Body of pancreas (tissue), 4 donors: ENCODE data around the gene ZBTB46. TPM values are rescaled to one million over a fixed set of nuclear protein-coding genes. Genes with fewer than 3 reads are reported as not detected.
A peak's percentile ranks its signal among the peaks of the same experiment; 100 is the strongest.
"Not testable (repeated sequence)": the region's sequence is repeated elsewhere in the genome, so short reads cannot be mapped to it uniquely, and the experiment has no call there.

ENCODE experiments used
- ATAC-seq: fragments of 150-250 bp; one replicate; pipeline ENCODE4 v1.9.1; 2016
- DNase-seq, 4 donors: peaks; one replicate each; pipeline ENCODE4 v3.0.0-alpha.2; 2019
- H3K27ac ChIP-seq, 4 donors: fragments of 200-600 bp; sonication (generic); 1 replicate in 3 of 4; 2 replicates in 1 of 4; pipeline versions ENCODE4 v1.5.1 to v1.6.1; 2016 to 2019; ENCODE audit warnings: mild to moderate bottlenecking in 1 of 4, mixed read lengths in 1 of 4, moderate library complexity in 1 of 4
- H3K27me3 ChIP-seq, 2 donors: fragments of 200-600 bp; sonication (generic); one replicate each; pipeline ENCODE4 v1.6.0; 2016; ENCODE audit warnings: mild to moderate bottlenecking in 1 of 2
- H3K36me3 ChIP-seq, 2 donors: fragments of 200-600 bp; sonication (generic); replicated peaks in 1 of 2; 2 replicates each; pipeline ENCODE4 v1.5.1; 2016; ENCODE audit warnings: low read depth in 2 of 2; ENCODE audit not compliant: insufficient read depth in 1 of 2
- H3K4me1 ChIP-seq: fragments of 200-600 bp; sonication (generic); one replicate; pipeline ENCODE4 v1.6.0; 2016
- H3K4me3 ChIP-seq, 2 donors: fragments of 200-600 bp; sonication (generic); 1 replicate in 1 of 2; 2 replicates in 1 of 2; pipeline ENCODE4 v1.5.1; 2016 to 2019
- H3K9me3 ChIP-seq, 3 donors: fragments of 200-600 bp; sonication (generic); 1 replicate in 2 of 3; 2 replicates in 1 of 3; pipeline ENCODE4 v1.5.1; 2016
- CTCF ChIP-seq, 7 experiments: fragments of 450-650 bp in 4 of 7; fragments of 200-600 bp in 3 of 7; sonication (generic) in 3 of 7; IDR thresholded peaks; one replicate each; pipeline ENCODE4 v1.5.1; 2016 to 2019; ENCODE audit warnings: antibody characterized with exemption in 7 of 7
- POLR2A ChIP-seq, 3 donors: fragments of 450-650 bp; IDR thresholded peaks; one replicate each; pipeline ENCODE4 v1.6.1; 2016; ENCODE audit warnings: antibody characterized with exemption in 3 of 3, mild to moderate bottlenecking in 2 of 3
- WGBS, 2 donors: methylation state at CpG; one replicate each; pipeline ENCODE4 v1.1.5; 2017; 5-methylcytosine and 5-hydroxymethylcytosine counted together
- intact Hi-C: fragments of 100-400 bp; cut with DNase I; formaldehyde crosslinking; loops from one replicate; pipeline ENCODE4 v1.15.1; 2023
- total RNA-seq, 2 donors: library from RNA; depleted of rRNA; stranded (reverse); fragments of >200 nt; gene quantifications; one replicate each; pipeline ENCODE4 v1.1.0, GENCODE V29; 2016

ZBTB46 gene
- total RNA-seq, 2 donors from 2014 or later, result 4.3 to 5.4 TPM

GRCh38 chr20:63873477-63873971, 42.5 kb upstream of the ZBTB46 start:
- peak overlapping the region in 1 of 4 donors; percentile 62 for H3K27ac ChIP-seq
- WGBS, 2 donors, result 77 to 94% methylated on average over 3 to 14 of the region's 14 CpGs
- H3K36me3 ChIP-seq, result peaks cover 5 to 31% of the 10 kb centered on the region in 2 donors
- peak; percentile 57 for ATAC-seq
- H3K4me1 ChIP-seq, result no peaks in the 10 kb centered on the region
- no peak overlapping the region for H3K4me3 ChIP-seq
- no peak for TF ChIP-seq CTCF (IDR thresholded peaks at IDR 0.05)
- TF ChIP-seq POLR2A (IDR thresholded peaks at IDR 0.05), result peak in 2 of 3 donors; percentile 13 to 46
- no peaks in the 10 kb centered on the region for H3K27me3 ChIP-seq
- intact Hi-C loops, result no loop called here
- peak in 1 of 4 donors; percentile 69 for DNase-seq
- H3K9me3 ChIP-seq, result no peaks in the 10 kb centered on the region

GRCh38 chr20:63868264-63868663, 37.2 kb upstream of the ZBTB46 start:
- intact Hi-C loops, result no loop called here
- DNase-seq, result no peak
- Histone ChIP-seq H3K4me1 (peaks cover 24% of the 10 kb centered on the region), H3K27ac (no peak overlapping the region), H3K27me3 (no peaks in the 10 kb centered on the region), H3K36me3 (peaks cover 0 to 14% of the 10 kb centered on the region in 2 donors), H3K4me3 (no peak overlapping the region), H3K9me3 (no peaks in the 10 kb centered on the region)
- 91 to 92% methylated on average over 5 of the region's 5 CpGs for WGBS, 2 donors
- no peak for ATAC-seq
- TF ChIP-seq CTCF (IDR thresholded peaks at IDR 0.05) (no peak), POLR2A (IDR thresholded peaks at IDR 0.05) (no peak)

- H3K27ac ChIP-seq, H3K4me3 ChIP-seq, ATAC-seq, H3K27me3 ChIP-seq, DNase-seq, intact Hi-C loops, H3K9me3 ChIP-seq: not testable (repeated sequence)
- WGBS, 2 donors, result 94% methylated on average over 9 to 13 of the region's 13 CpGs
- Histone ChIP-seq H3K36me3 (peaks cover 0 to 17% of the 10 kb centered on the region in 2 donors), H3K4me1 (peaks cover 27% of the 10 kb centered on the region)
Observed at GRCh38 chr20:63867042-63867441, 36.0 kb upstream of the ZBTB46 start.

GRCh38 chr20:63864978-63865640, 34.0 kb upstream of the ZBTB46 start, which contains the start of gene TPD52L2:
Gene TPD52L2, plus strand, starts transcription at chr20:63865270. Its CDS starts 96 bp downstream, at chr20:63865366.
- Histone ChIP-seq H3K27me3 (no peaks in the 10 kb centered on the region), H3K36me3 (peaks cover 0 to 9% of the 10 kb centered on the region in 2 donors), H3K27ac (peak within 1 kb of the TSS; percentile 75 to 96 (median 89)), H3K4me1 (peaks cover 27% of the 10 kb centered on the region), H3K9me3 (no peaks in the 10 kb centered on the region), H3K4me3 (peak within 1 kb of the TSS; percentile 69 to 96)
- DNase-seq (peak; percentile 99 to 100 (median 100)), ATAC-seq (peak; percentile 95)
- intact Hi-C loops, result no loop called here
- peak; percentile 96 to 99 (median 99) for TF ChIP-seq POLR2A (IDR thresholded peaks at IDR 0.05)
- peak in 1 of 7 experiments; percentile 31 for TF ChIP-seq CTCF (IDR thresholded peaks at IDR 0.05)
- 0 to 1% methylated on average over 24 to 68 of the region's 68 CpGs for WGBS, 2 donors

GRCh38 chr20:63864545-63864977, 33.5 kb upstream of the ZBTB46 start:
- 1% methylated on average over 25 of the region's 25 CpGs for WGBS, 2 donors

More at GRCh38 chr20:63864545-63864977, 33.5 kb upstream of the ZBTB46 start:
- TF ChIP-seq POLR2A (IDR thresholded peaks at IDR 0.05), result no peak
- TF ChIP-seq CTCF (IDR thresholded peaks at IDR 0.05), result peak in 1 of 7 experiments; percentile 10
- Histone ChIP-seq H3K4me1 (peaks cover 27% of the 10 kb centered on the region), H3K36me3 (peaks cover 0 to 5% of the 10 kb centered on the region in 2 donors), H3K27ac (peak overlapping the region; percentile 75 to 96 (median 89)), H3K27me3 (no peaks in the 10 kb centered on the region), H3K4me3 (peak overlapping the region; percentile 57 to 62), H3K9me3 (no peaks in the 10 kb centered on the region)
- DNase-seq (no peak), ATAC-seq (no peak)
- intact Hi-C loops, result no loop called here
